Body of pancreas (tissue), 4 donors: Measurements from ENCODE around the gene DMKN. TPM values are rescaled to one million over a fixed set of nuclear protein-coding genes. Genes with fewer than 3 reads are reported as not detected.

Experiments
- ATAC-seq: fragments of 150-250 bp; one replicate; pipeline ENCODE4 v1.9.1; 2016
- DNase-seq, 4 donors: peaks; one replicate each; pipeline ENCODE4 v3.0.0-alpha.2; 2019
- H3K27ac ChIP-seq, 4 donors: fragments of 200-600 bp; sonication (generic); 1 replicate in 3 of 4; 2 replicates in 1 of 4; pipeline versions ENCODE4 v1.5.1 to v1.6.1; 2016 to 2019; ENCODE audit warnings: mild to moderate bottlenecking in 1 of 4, mixed read lengths in 1 of 4, moderate library complexity in 1 of 4
- H3K27me3 ChIP-seq, 2 donors: fragments of 200-600 bp; sonication (generic); one replicate each; pipeline ENCODE4 v1.6.0; 2016; ENCODE audit warnings: mild to moderate bottlenecking in 1 of 2
- H3K36me3 ChIP-seq, 2 donors: fragments of 200-600 bp; sonication (generic); replicated peaks in 1 of 2; 2 replicates each; pipeline ENCODE4 v1.5.1; 2016; ENCODE audit warnings: low read depth in 2 of 2; ENCODE audit not compliant: insufficient read depth in 1 of 2
- H3K4me1 ChIP-seq: fragments of 200-600 bp; sonication (generic); one replicate; pipeline ENCODE4 v1.6.0; 2016
- H3K4me3 ChIP-seq, 2 donors: fragments of 200-600 bp; sonication (generic); 1 replicate in 1 of 2; 2 replicates in 1 of 2; pipeline ENCODE4 v1.5.1; 2016 to 2019
- H3K9me3 ChIP-seq, 3 donors: fragments of 200-600 bp; sonication (generic); 1 replicate in 2 of 3; 2 replicates in 1 of 3; pipeline ENCODE4 v1.5.1; 2016
- POLR2A ChIP-seq, 3 donors: fragments of 450-650 bp; IDR thresholded peaks; one replicate each; pipeline ENCODE4 v1.6.1; 2016; ENCODE audit warnings: antibody characterized with exemption in 3 of 3, mild to moderate bottlenecking in 2 of 3
- WGBS, 2 donors: methylation state at CpG; one replicate each; pipeline ENCODE4 v1.1.5; 2017; 5-methylcytosine and 5-hydroxymethylcytosine counted together
- intact Hi-C: fragments of 100-400 bp; cut with DNase I; formaldehyde crosslinking; loops from one replicate; pipeline ENCODE4 v1.15.1; 2023
- total RNA-seq, 2 donors: library from RNA; depleted of rRNA; stranded (reverse); fragments of >200 nt; gene quantifications; one replicate each; pipeline ENCODE4 v1.1.0, GENCODE V29; 2016
- TF ChIP-seq, protein P1 (sequence below), 7 experiments: fragments of 450-650 bp in 4 of 7; fragments of 200-600 bp in 3 of 7; sonication (generic) in 3 of 7; IDR thresholded peaks; one replicate each; pipeline ENCODE4 v1.5.1; 2016 to 2019; ENCODE audit warnings: antibody characterized with exemption in 7 of 7

DMKN gene
- total RNA-seq, 2 donors from 2014 or later: 146 TPM

DNA sequence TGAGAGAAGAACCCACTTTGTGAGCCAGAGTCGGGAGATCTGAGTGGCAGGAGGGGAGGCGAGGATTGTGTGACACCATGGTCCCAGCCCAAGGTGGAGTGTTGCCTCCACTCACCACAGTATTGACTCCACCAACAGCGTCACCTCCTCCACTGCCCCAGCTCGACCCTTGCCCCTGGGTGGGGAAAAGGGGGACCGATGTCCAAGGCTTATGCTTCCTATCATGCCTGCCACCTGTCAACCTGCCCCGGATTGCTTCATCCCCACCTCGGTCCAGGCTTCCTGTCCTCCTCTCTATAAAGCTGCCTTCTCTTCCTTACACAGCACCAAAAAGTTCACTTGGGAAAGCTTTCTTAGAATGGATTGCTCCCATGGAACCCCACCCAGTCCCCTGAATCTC lies 7.4 kb downstream of the DMKN start:
- intact Hi-C loops: no loop called here
- Histone ChIP-seq H3K27me3 (no peaks in the 10 kb centered on the region), H3K4me3 (no peak overlapping the region), H3K4me1 (peaks cover 19% of the 10 kb centered on the region), H3K36me3 (peaks cover 0 to 3% of the 10 kb centered on the region in 2 donors), H3K9me3 (no peaks in the 10 kb centered on the region), H3K27ac (no peak overlapping the region)
- no peak for ATAC-seq
- WGBS, 2 donors: 80 to 87% methylated on average over 7 of the region's 7 CpGs
- TF ChIP-seq, protein P1, sequence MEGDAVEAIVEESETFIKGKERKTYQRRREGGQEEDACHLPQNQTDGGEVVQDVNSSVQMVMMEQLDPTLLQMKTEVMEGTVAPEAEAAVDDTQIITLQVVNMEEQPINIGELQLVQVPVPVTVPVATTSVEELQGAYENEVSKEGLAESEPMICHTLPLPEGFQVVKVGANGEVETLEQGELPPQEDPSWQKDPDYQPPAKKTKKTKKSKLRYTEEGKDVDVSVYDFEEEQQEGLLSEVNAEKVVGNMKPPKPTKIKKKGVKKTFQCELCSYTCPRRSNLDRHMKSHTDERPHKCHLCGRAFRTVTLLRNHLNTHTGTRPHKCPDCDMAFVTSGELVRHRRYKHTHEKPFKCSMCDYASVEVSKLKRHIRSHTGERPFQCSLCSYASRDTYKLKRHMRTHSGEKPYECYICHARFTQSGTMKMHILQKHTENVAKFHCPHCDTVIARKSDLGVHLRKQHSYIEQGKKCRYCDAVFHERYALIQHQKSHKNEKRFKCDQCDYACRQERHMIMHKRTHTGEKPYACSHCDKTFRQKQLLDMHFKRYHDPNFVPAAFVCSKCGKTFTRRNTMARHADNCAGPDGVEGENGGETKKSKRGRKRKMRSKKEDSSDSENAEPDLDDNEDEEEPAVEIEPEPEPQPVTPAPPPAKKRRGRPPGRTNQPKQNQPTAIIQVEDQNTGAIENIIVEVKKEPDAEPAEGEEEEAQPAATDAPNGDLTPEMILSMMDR (IDR thresholded peaks at IDR 0.05): no peak
- TF ChIP-seq POLR2A (IDR thresholded peaks at IDR 0.05): no peak
- no peak for DNase-seq

DNA sequence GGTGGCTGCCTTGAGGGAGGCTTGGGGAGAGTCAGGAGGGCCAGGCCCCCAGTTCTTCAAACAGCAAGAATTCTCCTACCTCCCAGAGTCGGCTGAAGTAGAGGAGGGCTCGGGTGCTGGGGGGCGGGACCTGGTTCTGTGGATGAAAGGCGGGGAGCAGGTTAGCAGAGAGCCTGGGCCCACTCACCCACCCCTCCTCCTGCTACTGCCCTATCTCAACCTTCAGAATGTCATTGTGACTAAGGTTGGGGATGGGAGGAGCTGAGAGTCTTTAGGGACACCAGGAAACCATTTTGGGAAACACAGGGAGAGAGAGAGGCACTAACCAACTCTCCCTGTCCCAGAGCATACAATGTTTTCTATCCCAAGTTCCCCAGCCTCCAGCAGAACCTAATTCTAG lies 10.7 kb downstream of the DMKN start:
- WGBS, 2 donors: 85 to 89% methylated on average over 4 of the region's 4 CpGs
- intact Hi-C loops: no loop called here
- Histone ChIP-seq H3K36me3 (peaks cover 4 to 11% of the 10 kb centered on the region in 2 donors), H3K4me3 (no peak overlapping the region), H3K27ac (no peak overlapping the region), H3K9me3 (no peaks in the 10 kb centered on the region), H3K4me1 (no peaks in the 10 kb centered on the region), H3K27me3 (no peaks in the 10 kb centered on the region)
- DNase-seq (no peak), ATAC-seq (no peak)
- TF ChIP-seq, protein P1 (IDR thresholded peaks at IDR 0.05): no peak
- no peak for TF ChIP-seq POLR2A (IDR thresholded peaks at IDR 0.05)

DNA sequence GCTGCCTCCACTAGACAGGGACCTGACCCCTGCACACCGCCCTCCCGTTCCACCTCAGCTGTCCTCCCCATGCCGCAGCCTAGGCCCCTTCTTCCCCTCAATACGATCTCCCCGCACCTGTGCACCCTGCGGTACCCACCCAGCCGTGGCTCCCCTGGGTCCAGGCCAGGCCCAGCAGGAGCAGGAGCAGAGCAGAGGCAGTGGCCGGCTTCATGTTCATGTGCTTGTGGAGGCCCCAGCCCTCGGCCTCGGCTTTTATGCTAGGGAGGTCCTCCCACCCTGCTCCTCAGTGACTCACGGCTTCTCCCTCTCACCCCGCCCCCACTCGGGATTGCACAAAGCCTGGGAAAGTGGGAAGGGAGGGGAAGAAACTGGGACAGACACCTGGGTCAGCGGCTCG lies 11.8 kb downstream of the DMKN start:
- WGBS, 2 donors: 79 to 95% methylated on average over 14 to 15 of the region's 15 CpGs
- ATAC-seq: no peak
- no peak overlapping the region for H3K4me3 ChIP-seq

DNA sequence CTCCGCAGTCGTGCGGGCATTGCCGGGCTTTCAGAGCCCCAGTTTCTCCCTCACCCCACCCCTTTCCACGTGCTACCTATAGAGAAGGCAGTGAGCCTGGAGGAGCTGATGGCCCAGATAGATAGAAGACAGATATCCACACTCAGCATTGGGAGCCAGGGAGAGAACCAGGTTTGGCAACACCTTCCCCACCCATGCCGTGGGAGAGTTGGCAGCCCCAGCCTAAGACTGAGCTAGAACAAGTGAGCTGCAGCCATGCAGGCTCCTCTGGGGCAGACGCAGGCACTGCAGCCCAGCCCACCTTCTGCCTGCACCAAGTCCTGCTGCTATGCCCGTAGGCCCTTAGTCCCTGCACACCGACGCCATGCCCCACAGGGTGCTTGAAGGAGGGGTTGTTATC lies 12.8 kb downstream of the DMKN start:
- Histone ChIP-seq H3K36me3 (peaks cover 4 to 11% of the 10 kb centered on the region in 2 donors), H3K9me3 (no peaks in the 10 kb centered on the region), H3K27me3 (no peaks in the 10 kb centered on the region), H3K4me1 (peaks cover under 1% of the 10 kb centered on the region), H3K27ac (no peak overlapping the region), H3K4me3 (no peak overlapping the region)
- ATAC-seq: no peak
- 90% methylated on average over 7 to 10 of the region's 10 CpGs for WGBS, 2 donors
- intact Hi-C loops: no loop called here
- TF ChIP-seq, protein P1 (IDR thresholded peaks at IDR 0.05): no peak
- no peak for TF ChIP-seq POLR2A (IDR thresholded peaks at IDR 0.05)
- no peak for DNase-seq

More for the DNA sequence above, 11.8 kb downstream of the DMKN start:
- H3K9me3 ChIP-seq: no peaks in the 10 kb centered on the region
- H3K27me3 ChIP-seq: no peaks in the 10 kb centered on the region
- no peaks in the 10 kb centered on the region for H3K4me1 ChIP-seq
- TF ChIP-seq POLR2A (IDR thresholded peaks at IDR 0.05): no peak
- TF ChIP-seq, protein P1 (IDR thresholded peaks at IDR 0.05): no peak
- intact Hi-C loops: no loop called here
- DNase-seq: no peak
- H3K36me3 ChIP-seq: peaks cover 4 to 11% of the 10 kb centered on the region in 2 donors
- no peak overlapping the region for H3K27ac ChIP-seq

DNA sequence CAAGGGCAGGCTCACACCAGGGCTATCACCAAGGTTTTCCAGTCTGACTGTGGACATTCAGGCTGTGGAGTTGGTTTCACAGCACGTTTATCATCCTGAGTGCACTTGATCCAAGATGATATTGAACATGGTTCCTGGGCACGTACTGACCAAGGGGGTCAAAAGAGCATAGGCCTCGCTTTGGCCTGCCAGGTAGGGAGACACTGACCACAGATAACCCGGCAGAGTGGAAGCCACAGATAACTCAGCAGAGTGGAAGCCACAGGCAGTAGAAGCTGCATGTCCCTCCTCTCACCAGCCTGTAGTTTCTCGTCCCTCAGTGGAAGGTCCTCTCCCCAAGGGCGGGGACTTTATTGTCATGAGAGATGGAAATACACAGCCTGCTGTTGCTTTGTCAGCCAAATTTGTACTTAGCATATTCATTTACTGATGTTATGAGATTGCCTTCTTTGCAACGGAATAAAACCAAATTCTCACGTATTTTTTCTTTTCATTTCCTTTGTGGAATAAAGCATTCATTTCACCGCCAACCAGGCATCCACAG lies 14.4 kb downstream of the DMKN start:
- no peak overlapping the region for H3K4me3 ChIP-seq
- H3K27ac ChIP-seq: no peak overlapping the region
- 69 to 70% methylated on average over 6 to 9 of the region's 9 CpGs for WGBS, 2 donors
- no peak for DNase-seq
- H3K36me3 ChIP-seq: peaks cover 4 to 8% of the 10 kb centered on the region in 2 donors
- intact Hi-C loops: loop anchor here (10.0 kb wide), 1 partner anchor 154 kb away; the partner anchor contains the start of gene FFAR1
- H3K9me3 ChIP-seq: no peaks in the 10 kb centered on the region
- no peaks in the 10 kb centered on the region for H3K27me3 ChIP-seq
- H3K4me1 ChIP-seq: peaks cover 7% of the 10 kb centered on the region
- no peak for TF ChIP-seq POLR2A (IDR thresholded peaks at IDR 0.05)
- TF ChIP-seq, protein P1 (IDR thresholded peaks at IDR 0.05): no peak
- ATAC-seq: no peak
